GM12801 (cell line): Measurements from ENCODE around the gene HSDL2.

ENCODE experiments used
- CTCF ChIP-seq: IDR thresholded peaks from one replicate; pipeline ENCODE4 v1.5.1; 2011; ENCODE audit warnings: control low read depth; ENCODE audit not compliant: insufficient read length; ENCODE audit errors: extremely low read depth

HSDL2 gene

DNA sequence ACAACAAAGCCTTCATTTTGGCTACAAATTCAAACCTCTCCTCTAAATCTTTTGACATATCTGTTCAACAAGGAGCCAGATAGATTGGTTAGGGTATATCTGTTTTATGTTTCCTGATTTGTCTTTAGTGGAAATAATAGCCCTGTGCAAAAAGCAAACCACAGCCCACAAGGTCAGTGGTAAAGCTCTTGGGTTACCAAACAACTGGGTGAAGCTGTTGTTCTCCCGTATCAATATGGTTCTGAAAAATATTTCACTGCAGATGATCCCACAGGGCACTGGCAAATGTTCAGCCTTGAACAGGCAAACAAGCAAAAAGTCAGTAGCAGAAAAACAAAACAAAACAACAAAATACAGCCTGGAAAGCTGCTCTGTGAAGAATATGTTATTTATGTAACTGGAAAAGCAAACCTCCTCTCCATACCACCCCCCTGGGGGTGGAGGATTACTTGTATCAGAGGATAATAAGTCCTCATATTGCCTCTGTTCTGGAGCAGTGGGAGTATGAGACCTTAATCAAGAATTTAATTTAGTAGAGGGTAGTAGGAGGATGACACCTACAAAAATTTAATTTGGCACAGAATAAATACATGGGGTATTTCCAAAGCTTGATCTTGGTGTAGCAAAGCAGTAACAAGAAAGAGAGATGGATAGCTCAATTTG, 25.7 kb upstream of the HSDL2 start:
- TF ChIP-seq CTCF, result no peak

- no peak for TF ChIP-seq CTCF
These were observed 24.4 kb upstream of the HSDL2 start for GRCh38 chr9:112355427-112355897.

- no peak for TF ChIP-seq CTCF
These were observed 19.7 kb upstream of the HSDL2 start for GRCh38 chr9:112360047-112360804.

DNA sequence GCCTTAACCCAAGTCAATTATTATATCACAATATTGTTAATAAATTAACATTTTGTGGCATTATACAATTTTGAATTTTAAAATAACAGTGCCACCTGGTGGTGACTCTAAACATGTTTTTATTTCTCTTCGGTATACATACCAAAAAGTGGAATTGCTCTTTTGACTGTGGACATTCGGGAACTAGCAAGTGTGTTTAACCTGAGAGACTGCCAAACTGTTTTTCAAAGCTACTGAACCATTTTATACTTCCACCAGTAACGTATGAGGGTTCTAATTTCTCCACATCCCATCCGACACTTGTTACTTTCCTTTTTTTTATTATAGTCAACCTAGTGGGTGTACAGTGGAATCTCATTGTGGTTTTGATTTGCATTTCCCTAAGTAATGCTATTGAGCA, 18.3 kb upstream of the HSDL2 start:
- TF ChIP-seq CTCF, result no peak

DNA sequence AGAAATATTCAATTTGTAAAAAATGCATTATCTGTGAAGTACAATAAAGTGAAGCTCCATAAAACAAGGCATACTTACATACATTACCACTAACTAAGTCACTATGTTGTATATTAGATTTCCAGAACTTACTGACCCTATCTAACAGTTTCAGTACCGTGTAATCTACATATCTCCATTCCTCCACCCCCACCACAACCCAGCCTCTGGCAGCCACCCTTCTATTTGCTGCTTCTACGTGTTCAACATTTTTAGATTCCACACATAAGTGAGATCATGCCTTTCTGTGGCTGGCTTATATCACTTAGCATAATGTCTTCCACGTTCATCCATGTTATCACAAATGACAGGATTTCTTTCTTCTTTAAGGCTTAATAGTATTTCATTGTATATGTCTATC, 15.1 kb upstream of the HSDL2 start:
- no peak for TF ChIP-seq CTCF

- no peak for TF ChIP-seq CTCF
These were observed 13.3 kb upstream of the HSDL2 start for GRCh38 chr9:112366591-112366990.

GRCh38 chr9:112367465-112367864, 12.4 kb upstream of the HSDL2 start:
- TF ChIP-seq CTCF, result no peak
